Neural cell (in vitro differentiated cells): ENCODE data around the gene TK1. TPM values are rescaled to one million over a fixed set of nuclear protein-coding genes. Genes with fewer than 3 reads are reported as not detected.

Experiments
- H2AFZ ChIP-seq: fragments of 200-600, 300-800 bp; sonication (generic), shearing (Covaris generic); 2 replicates; pipeline ENCODE4 v1.6.0; 2014; ENCODE audit warnings: low read depth, mild to moderate bottlenecking, antibody characterized with exemption, low read length, moderate library complexity
- H3F3A ChIP-seq: fragments of 200-600 bp; shearing (Covaris generic); 2 replicates; pipeline ENCODE4 v1.6.1; 2016; ENCODE audit warnings: mild to moderate bottlenecking, moderate library complexity, mixed read lengths, antibody characterized with exemption, low read length; ENCODE audit not compliant: insufficient read depth, poor library complexity, severe bottlenecking
- H3K27ac ChIP-seq: fragments of 200-600, 300-800 bp; sonication (generic), shearing (Covaris generic); 2 replicates; pipeline ENCODE4 v1.5.1; 2014; ENCODE audit warnings: mild to moderate bottlenecking, low read length, moderate library complexity
- H3K27me3 ChIP-seq: fragments of 300-800, 200-600 bp; sonication (generic), shearing (Covaris generic); 2 replicates; pipeline ENCODE4 v1.6.0; 2014; ENCODE audit warnings: mild to moderate bottlenecking, low read depth, low read length, moderate library complexity; ENCODE audit not compliant: insufficient read depth
- H3K36me3 ChIP-seq: fragments of 300-800, 200-600 bp; sonication (generic), shearing (Covaris generic); 2 replicates; pipeline ENCODE4 v1.5.1; 2014; ENCODE audit warnings: mild to moderate bottlenecking, antibody characterized with exemption, low read length, moderate library complexity; ENCODE audit not compliant: insufficient read depth
- H3K4me2 ChIP-seq: fragments of 300-800, 200-600 bp; sonication (generic), shearing (Covaris generic); 2 replicates; pipeline ENCODE4 v1.6.0; 2014; ENCODE audit warnings: mild to moderate bottlenecking, low read length
- H3K4me3 ChIP-seq: fragments of 300-800, 200-600 bp; sonication (generic), shearing (Covaris generic); 2 replicates; pipeline ENCODE4 v1.5.1; 2014; ENCODE audit warnings: mild to moderate bottlenecking, low read length, moderate library complexity
- H3K79me2 ChIP-seq: fragments of 200-600 bp; shearing (Covaris generic); replicated peaks from 2 replicates; pipeline ENCODE4 v1.6.0; 2014; ENCODE audit warnings: mild to moderate bottlenecking, low read length, moderate library complexity; ENCODE audit not compliant: insufficient read depth
- H3K9ac ChIP-seq: fragments of 300-800, 200-600 bp; sonication (generic), shearing (Covaris generic); 2 replicates; pipeline ENCODE4 v1.6.1; 2016; ENCODE audit warnings: mild to moderate bottlenecking, low read length, mixed read lengths
- H3K9me2 ChIP-seq: fragments of 200-600 bp; shearing (Covaris generic); 2 replicates; pipeline ENCODE4 v1.6.1; 2016; ENCODE audit warnings: mild to moderate bottlenecking, low read length, mixed read lengths; ENCODE audit not compliant: insufficient read depth
- H3K9me3 ChIP-seq: fragments of 200-600, 300-800 bp; sonication (generic), shearing (Covaris generic); 2 replicates; pipeline ENCODE4 v1.6.1; 2016; ENCODE audit warnings: mild to moderate bottlenecking, mixed run types, low read length, moderate library complexity, mixed read lengths
- H4K20me1 ChIP-seq: fragments of 200-600 bp; shearing (Covaris generic); 2 replicates; pipeline ENCODE4 v1.6.1; 2016; ENCODE audit warnings: mild to moderate bottlenecking, mixed run types; ENCODE audit not compliant: insufficient read depth
- CTCF ChIP-seq: fragments of 450-650 bp; IDR thresholded peaks from 2 replicates; pipeline ENCODE4 v1.5.1; 2014; ENCODE audit warnings: antibody characterized with exemption, mild to moderate bottlenecking, moderate library complexity; ENCODE audit not compliant: poor library complexity, severe bottlenecking
- EP300 ChIP-seq: fragments of 450-650 bp; conservative IDR thresholded peaks from 2 replicates; pipeline ENCODE4 v1.6.1; 2014; ENCODE audit warnings: antibody characterized with exemption, mild to moderate bottlenecking, moderate library complexity; ENCODE audit not compliant: poor library complexity, severe bottlenecking
- EZH2 ChIP-seq: fragments of 200-600, 300-800 bp; shearing (Covaris generic), sonication (generic); IDR thresholded peaks from 2 replicates; pipeline ENCODE4 v1.6.1; 2014; ENCODE audit warnings: antibody characterized with exemption, low read length, borderline replicate concordance, mild to moderate bottlenecking; ENCODE audit not compliant: insufficient read depth, poor library complexity, severe bottlenecking
- MXI1 ChIP-seq: fragments of 450-650 bp; conservative IDR thresholded peaks from 2 replicates; pipeline ENCODE4 v1.6.1; 2014; ENCODE audit warnings: antibody characterized with exemption, mild to moderate bottlenecking; ENCODE audit not compliant: poor library complexity, severe bottlenecking
- POLR2AphosphoS5 ChIP-seq: IDR thresholded peaks from 2 replicates; pipeline ENCODE4 v1.6.1; 2012
- RAD21 ChIP-seq: fragments of 450-650 bp; conservative IDR thresholded peaks from 2 replicates; pipeline ENCODE4 v1.6.1; 2014; ENCODE audit warnings: antibody characterized with exemption, mild to moderate bottlenecking, moderate library complexity
- REST ChIP-seq: IDR thresholded peaks from 2 replicates; pipeline ENCODE4 v1.6.1; 2012; ENCODE audit warnings: borderline replicate concordance
- SMC3 ChIP-seq: fragments of 450-650 bp; conservative IDR thresholded peaks from 2 replicates; pipeline ENCODE4 v1.6.1; 2014; ENCODE audit warnings: antibody characterized with exemption, mild to moderate bottlenecking, moderate library complexity; ENCODE audit not compliant: poor library complexity
- TAF1 ChIP-seq: IDR thresholded peaks from 2 replicates; pipeline ENCODE4 v1.6.1; 2012; ENCODE audit warnings: low read depth
- polyA plus RNA-seq: library from polyadenylated mRNA; depleted of rRNA; stranded (reverse); fragments of >200 nt; gene quantifications from 2 replicates; pipeline ENCODE4 v1.2.3, GENCODE V29; 2014

Gene TK1
- polyA plus RNA-seq, 1 donor from 2014 or later, result 1.1 TPM

- Histone ChIP-seq H2AFZ (no peak overlapping the region), H3K4me2 (no peak overlapping the region), H3F3A (no peaks in the 10 kb centered on the region), H3K9me2 (no peaks in the 10 kb centered on the region), H3K79me2 (peaks cover 4% of the 10 kb centered on the region), H4K20me1 (no peaks in the 10 kb centered on the region), H3K36me3 (no peaks in the 10 kb centered on the region), H3K9ac (no peak overlapping the region), H3K27ac (no peak overlapping the region), H3K9me3 (no peaks in the 10 kb centered on the region), H3K4me3 (no peak overlapping the region), H3K27me3 (no peaks in the 10 kb centered on the region)
- TF ChIP-seq EZH2 (no peak), POLR2AphosphoS5 (no peak), REST (no peak), TAF1 (no peak), RAD21 (no peak), CTCF (no peak), SMC3 (no peak), EP300 (no peak), MXI1 (no peak)
These were observed 716 bp downstream of the TK1 start for GRCh38 chr17:78185981-78186691.

GRCh38 chr17:78184868-78185267 lies 2.0 kb downstream of the TK1 start:
- H2AFZ ChIP-seq, result no peak overlapping the region
- H3K9ac ChIP-seq, result no peak overlapping the region

More at GRCh38 chr17:78184868-78185267, 2.0 kb downstream of the TK1 start:
- Histone ChIP-seq H3K4me3 (no peak overlapping the region), H3K4me2 (no peak overlapping the region), H3F3A (no peaks in the 10 kb centered on the region), H3K27me3 (no peaks in the 10 kb centered on the region), H3K27ac (no peak overlapping the region), H3K79me2 (peaks cover 4% of the 10 kb centered on the region), H4K20me1 (no peaks in the 10 kb centered on the region), H3K9me3 (no peaks in the 10 kb centered on the region), H3K36me3 (no peaks in the 10 kb centered on the region), H3K9me2 (no peaks in the 10 kb centered on the region)
- no peak for TF ChIP-seq POLR2AphosphoS5
- TF ChIP-seq REST, result no peak
- TF ChIP-seq SMC3, result no peak
- TF ChIP-seq EZH2, result no peak
- TF ChIP-seq TAF1, result no peak
- no peak for TF ChIP-seq CTCF
- TF ChIP-seq EP300, result no peak
- TF ChIP-seq MXI1, result no peak
